ENCODE measurements around the gene SSTR3.

SSTR3 gene

GRCh38 chr22:37241351-37242142 is 29.3 kb upstream of the SSTR3 start:
- TF ChIP-seq ZFX (IDR thresholded peaks at IDR 0.05): no peak
- no peak overlapping the region for H3K27ac ChIP-seq

- no peak for TF ChIP-seq ZFX (IDR thresholded peaks at IDR 0.05)
- TF ChIP-seq CTCF (conservative IDR thresholded peaks at IDR 0.05): no peak
- no peak overlapping the region for H3K27ac ChIP-seq
Measured at GRCh38 chr22:37240941-37241320, 28.7 kb upstream of the SSTR3 start.

GRCh38 chr22:37240240-37240940 is 28.1 kb upstream of the SSTR3 start:
- no peak overlapping the region for H3K27ac ChIP-seq
- no peak for TF ChIP-seq ZFX (IDR thresholded peaks at IDR 0.05)
- TF ChIP-seq CTCF (conservative IDR thresholded peaks at IDR 0.05): no peak

GRCh38 chr22:37239336-37240239 is 27.3 kb upstream of the SSTR3 start:
- no peak overlapping the region for H3K27ac ChIP-seq
- TF ChIP-seq CTCF (conservative IDR thresholded peaks at IDR 0.05): no peak
- no peak for TF ChIP-seq ZFX (IDR thresholded peaks at IDR 0.05)

GRCh38 chr22:37237371-37238268 is 25.3 kb upstream of the SSTR3 start:
- H3K27ac ChIP-seq: no peak overlapping the region
- TF ChIP-seq CTCF (conservative IDR thresholded peaks at IDR 0.05): no peak
- TF ChIP-seq ZFX (IDR thresholded peaks at IDR 0.05): no peak

- no peak for TF ChIP-seq ZFX (IDR thresholded peaks at IDR 0.05)
- TF ChIP-seq CTCF (conservative IDR thresholded peaks at IDR 0.05): no peak
- H3K27ac ChIP-seq: no peak overlapping the region
Measured at GRCh38 chr22:37235897-37236607, 23.8 kb upstream of the SSTR3 start.
